PFSK-1 (cell line): Measurements from ENCODE around the gene KANK4.

Source experiments
- POLR2AphosphoS5 ChIP-seq: IDR thresholded peaks from 2 replicates; pipeline ENCODE4 v1.6.1; 2012; ENCODE audit warnings: low read depth, mild to moderate bottlenecking, control low read depth, low read length, moderate library complexity
- TAF1 ChIP-seq: IDR thresholded peaks from 2 replicates; pipeline ENCODE4 v1.6.1; 2012; ENCODE audit warnings: low read length, control low read depth, borderline replicate concordance; ENCODE audit not compliant: insufficient read depth
- TF ChIP-seq, protein P1 (sequence below), 2 experiments: IDR thresholded peaks; 2 replicates each; pipeline versions ENCODE4 v1.6.1 to v1.8.0; 2011 to 2012; ENCODE audit warnings: low read depth in 2 of 2, low read length in 2 of 2, control low read depth in 1 of 2, inconsistent platforms in 1 of 2, mild to moderate bottlenecking in 1 of 2, moderate library complexity in 1 of 2; ENCODE audit not compliant: insufficient read depth in 1 of 2

DNA sequence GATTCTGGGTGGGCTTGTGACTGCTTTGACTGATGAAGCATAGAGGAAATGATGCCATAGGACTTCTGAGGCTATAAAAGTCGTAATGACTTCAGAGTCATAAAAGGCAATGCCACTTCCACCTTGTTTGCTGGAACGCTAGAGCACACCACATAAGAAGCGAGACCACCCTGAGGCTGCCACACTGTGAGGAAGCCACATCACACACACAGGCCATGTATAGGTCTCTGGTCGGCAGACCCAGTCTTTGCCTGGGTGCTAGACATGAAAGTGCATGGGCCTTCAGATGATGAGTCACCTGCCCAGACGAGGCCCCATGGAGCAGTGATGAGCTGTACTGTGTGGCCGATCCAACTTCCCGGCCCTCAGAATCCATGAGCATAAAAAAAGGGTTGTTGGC, 14.2 kb upstream of the KANK4 start:
- TF ChIP-seq POLR2AphosphoS5 (no peak), TAF1 (no peak)
- TF ChIP-seq, protein P1, sequence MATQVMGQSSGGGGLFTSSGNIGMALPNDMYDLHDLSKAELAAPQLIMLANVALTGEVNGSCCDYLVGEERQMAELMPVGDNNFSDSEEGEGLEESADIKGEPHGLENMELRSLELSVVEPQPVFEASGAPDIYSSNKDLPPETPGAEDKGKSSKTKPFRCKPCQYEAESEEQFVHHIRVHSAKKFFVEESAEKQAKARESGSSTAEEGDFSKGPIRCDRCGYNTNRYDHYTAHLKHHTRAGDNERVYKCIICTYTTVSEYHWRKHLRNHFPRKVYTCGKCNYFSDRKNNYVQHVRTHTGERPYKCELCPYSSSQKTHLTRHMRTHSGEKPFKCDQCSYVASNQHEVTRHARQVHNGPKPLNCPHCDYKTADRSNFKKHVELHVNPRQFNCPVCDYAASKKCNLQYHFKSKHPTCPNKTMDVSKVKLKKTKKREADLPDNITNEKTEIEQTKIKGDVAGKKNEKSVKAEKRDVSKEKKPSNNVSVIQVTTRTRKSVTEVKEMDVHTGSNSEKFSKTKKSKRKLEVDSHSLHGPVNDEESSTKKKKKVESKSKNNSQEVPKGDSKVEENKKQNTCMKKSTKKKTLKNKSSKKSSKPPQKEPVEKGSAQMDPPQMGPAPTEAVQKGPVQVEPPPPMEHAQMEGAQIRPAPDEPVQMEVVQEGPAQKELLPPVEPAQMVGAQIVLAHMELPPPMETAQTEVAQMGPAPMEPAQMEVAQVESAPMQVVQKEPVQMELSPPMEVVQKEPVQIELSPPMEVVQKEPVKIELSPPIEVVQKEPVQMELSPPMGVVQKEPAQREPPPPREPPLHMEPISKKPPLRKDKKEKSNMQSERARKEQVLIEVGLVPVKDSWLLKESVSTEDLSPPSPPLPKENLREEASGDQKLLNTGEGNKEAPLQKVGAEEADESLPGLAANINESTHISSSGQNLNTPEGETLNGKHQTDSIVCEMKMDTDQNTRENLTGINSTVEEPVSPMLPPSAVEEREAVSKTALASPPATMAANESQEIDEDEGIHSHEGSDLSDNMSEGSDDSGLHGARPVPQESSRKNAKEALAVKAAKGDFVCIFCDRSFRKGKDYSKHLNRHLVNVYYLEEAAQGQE (IDR thresholded peaks at IDR 0.05; ENCODE audit: insufficient read depth in 1 of 2, low read depth in 2 of 2, low read length in 2 of 2): no peak
